ENCODE data around the gene P2RY10. TPM values are rescaled to one million over a fixed set of nuclear protein-coding genes. Genes with fewer than 3 reads are reported as not detected.

The P2RY10 gene
- total RNA-seq, 1 experiment from 2014 or later, result not detected

DNA sequence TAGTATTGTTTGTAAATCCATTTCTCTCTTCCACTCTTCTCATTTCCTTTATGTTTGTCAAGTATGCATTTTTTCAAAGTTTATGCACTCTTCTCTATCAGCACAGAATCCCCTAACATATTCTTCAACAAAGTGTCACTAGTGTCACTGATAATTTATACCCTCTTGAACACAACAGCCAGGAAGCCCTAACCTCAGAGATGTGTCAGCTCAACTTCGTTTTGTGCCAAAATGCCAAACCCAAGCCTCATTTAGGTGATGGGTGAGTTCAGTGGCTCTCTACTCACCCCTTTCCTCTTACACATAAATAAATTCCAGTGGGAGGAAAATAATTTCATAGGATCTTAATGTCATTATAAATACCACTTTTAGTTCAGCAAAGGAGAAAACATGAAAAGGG, 22.4 kb upstream of the P2RY10 start:
- POLR2A ChIA-PET, result no interaction called here
- TF ChIP-seq SP1 (IDR thresholded peaks at IDR 0.05; ENCODE audit: low read depth), result no peak
- no peak for TF ChIP-seq SRF (IDR thresholded peaks at IDR 0.05; ENCODE audit: low read depth)
- no peak for TF ChIP-seq ZNF274 (IDR thresholded peaks at IDR 0.05; ENCODE audit: low read depth, low read length)
- no peak for TF ChIP-seq EGR1 (IDR thresholded peaks at IDR 0.05; ENCODE audit: low read depth)
- TF ChIP-seq FOSL1 (IDR thresholded peaks at IDR 0.05; ENCODE audit: low read depth), result no peak
- no peak for TF ChIP-seq RAD21 (IDR thresholded peaks at IDR 0.05; ENCODE audit: low read depth)
- no peak for TF ChIP-seq SIN3A (IDR thresholded peaks at IDR 0.05; ENCODE audit: low read depth)
- TF ChIP-seq POLR2A (IDR thresholded peaks at IDR 0.05; ENCODE audit: borderline replicate concordance, extremely low read depth, insufficient read depth, insufficient read length), result no peak
- TF ChIP-seq ZFX (IDR thresholded peaks at IDR 0.05), result no peak
- TF ChIP-seq POLR2AphosphoS5 (IDR thresholded peaks at IDR 0.05; ENCODE audit: low read depth, low read length), result no peak
- TF ChIP-seq, protein P1, sequence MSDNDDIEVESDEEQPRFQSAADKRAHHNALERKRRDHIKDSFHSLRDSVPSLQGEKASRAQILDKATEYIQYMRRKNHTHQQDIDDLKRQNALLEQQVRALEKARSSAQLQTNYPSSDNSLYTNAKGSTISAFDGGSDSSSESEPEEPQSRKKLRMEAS (IDR thresholded peaks at IDR 0.05), result no peak
- TF ChIP-seq, protein P2, sequence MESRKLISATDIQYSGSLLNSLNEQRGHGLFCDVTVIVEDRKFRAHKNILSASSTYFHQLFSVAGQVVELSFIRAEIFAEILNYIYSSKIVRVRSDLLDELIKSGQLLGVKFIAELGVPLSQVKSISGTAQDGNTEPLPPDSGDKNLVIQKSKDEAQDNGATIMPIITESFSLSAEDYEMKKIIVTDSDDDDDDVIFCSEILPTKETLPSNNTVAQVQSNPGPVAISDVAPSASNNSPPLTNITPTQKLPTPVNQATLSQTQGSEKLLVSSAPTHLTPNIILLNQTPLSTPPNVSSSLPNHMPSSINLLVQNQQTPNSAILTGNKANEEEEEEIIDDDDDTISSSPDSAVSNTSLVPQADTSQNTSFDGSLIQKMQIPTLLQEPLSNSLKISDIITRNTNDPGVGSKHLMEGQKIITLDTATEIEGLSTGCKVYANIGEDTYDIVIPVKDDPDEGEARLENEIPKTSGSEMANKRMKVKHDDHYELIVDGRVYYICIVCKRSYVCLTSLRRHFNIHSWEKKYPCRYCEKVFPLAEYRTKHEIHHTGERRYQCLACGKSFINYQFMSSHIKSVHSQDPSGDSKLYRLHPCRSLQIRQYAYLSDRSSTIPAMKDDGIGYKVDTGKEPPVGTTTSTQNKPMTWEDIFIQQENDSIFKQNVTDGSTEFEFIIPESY (IDR thresholded peaks at IDR 0.05; ENCODE audit: extremely low read depth, insufficient replicate concordance, low read length), result no peak
- TF ChIP-seq EZH2 (IDR thresholded peaks at IDR 0.05), result no peak
- TF ChIP-seq, protein P3, sequence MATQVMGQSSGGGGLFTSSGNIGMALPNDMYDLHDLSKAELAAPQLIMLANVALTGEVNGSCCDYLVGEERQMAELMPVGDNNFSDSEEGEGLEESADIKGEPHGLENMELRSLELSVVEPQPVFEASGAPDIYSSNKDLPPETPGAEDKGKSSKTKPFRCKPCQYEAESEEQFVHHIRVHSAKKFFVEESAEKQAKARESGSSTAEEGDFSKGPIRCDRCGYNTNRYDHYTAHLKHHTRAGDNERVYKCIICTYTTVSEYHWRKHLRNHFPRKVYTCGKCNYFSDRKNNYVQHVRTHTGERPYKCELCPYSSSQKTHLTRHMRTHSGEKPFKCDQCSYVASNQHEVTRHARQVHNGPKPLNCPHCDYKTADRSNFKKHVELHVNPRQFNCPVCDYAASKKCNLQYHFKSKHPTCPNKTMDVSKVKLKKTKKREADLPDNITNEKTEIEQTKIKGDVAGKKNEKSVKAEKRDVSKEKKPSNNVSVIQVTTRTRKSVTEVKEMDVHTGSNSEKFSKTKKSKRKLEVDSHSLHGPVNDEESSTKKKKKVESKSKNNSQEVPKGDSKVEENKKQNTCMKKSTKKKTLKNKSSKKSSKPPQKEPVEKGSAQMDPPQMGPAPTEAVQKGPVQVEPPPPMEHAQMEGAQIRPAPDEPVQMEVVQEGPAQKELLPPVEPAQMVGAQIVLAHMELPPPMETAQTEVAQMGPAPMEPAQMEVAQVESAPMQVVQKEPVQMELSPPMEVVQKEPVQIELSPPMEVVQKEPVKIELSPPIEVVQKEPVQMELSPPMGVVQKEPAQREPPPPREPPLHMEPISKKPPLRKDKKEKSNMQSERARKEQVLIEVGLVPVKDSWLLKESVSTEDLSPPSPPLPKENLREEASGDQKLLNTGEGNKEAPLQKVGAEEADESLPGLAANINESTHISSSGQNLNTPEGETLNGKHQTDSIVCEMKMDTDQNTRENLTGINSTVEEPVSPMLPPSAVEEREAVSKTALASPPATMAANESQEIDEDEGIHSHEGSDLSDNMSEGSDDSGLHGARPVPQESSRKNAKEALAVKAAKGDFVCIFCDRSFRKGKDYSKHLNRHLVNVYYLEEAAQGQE (IDR thresholded peaks at IDR 0.05; ENCODE audit: low read depth), result no peak
- TF ChIP-seq, protein P4, sequence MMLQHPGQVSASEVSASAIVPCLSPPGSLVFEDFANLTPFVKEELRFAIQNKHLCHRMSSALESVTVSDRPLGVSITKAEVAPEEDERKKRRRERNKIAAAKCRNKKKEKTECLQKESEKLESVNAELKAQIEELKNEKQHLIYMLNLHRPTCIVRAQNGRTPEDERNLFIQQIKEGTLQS (IDR thresholded peaks at IDR 0.05), result no peak
- TF ChIP-seq TCF7L2 (IDR thresholded peaks at IDR 0.05; ENCODE audit: borderline replicate concordance, extremely low read depth, insufficient read depth, insufficient read length), result no peak
- no peak for TF ChIP-seq CBX3 (IDR thresholded peaks at IDR 0.05; ENCODE audit: low read depth)

More for the DNA sequence above, 22.4 kb upstream of the P2RY10 start:
- H3K36me3 ChIP-seq (ENCODE audit: control insufficient read depth in 1 of 2, insufficient read depth in 2 of 2, low read length in 2 of 2), result no peaks in the 10 kb centered on the region
- no peak overlapping the region for H3K4me2 ChIP-seq (ENCODE audit: low read length)
- H3K9me2 ChIP-seq (ENCODE audit: insufficient read depth), result no peaks in the 10 kb centered on the region
- BruUV-seq (replicated peaks), result no TSS peak
- no peak overlapping the region for H3K4me3 ChIP-seq (replicated peaks in 1 of 2; ENCODE audit: low read depth in 1 of 2, low read length in 2 of 2)
- H4K20me1 ChIP-seq (ENCODE audit: insufficient read depth), result no peaks in the 10 kb centered on the region
- H3K9me3 ChIP-seq (ENCODE audit: control insufficient read depth in 1 of 2, insufficient read depth in 1 of 2, low read depth in 1 of 2, low read length in 2 of 2), result no peaks in the 10 kb centered on the region
- DNase-seq (ENCODE audit: low read depth, low spot score) (no peak), ATAC-seq (no peak)
- no peaks in the 10 kb centered on the region for H3K79me2 ChIP-seq (ENCODE audit: insufficient read depth, low read length)
- H3K27me3 ChIP-seq (ENCODE audit: insufficient read depth, low read length), result no peaks in the 10 kb centered on the region
- no peak overlapping the region for H2AFZ ChIP-seq (ENCODE audit: low read depth, low read length, poor library complexity, severe bottlenecking)
- ChIA-PET CTCF (no interaction called here), RAD21 (ENCODE audit: low non-redundant PET in 1 of 2, low total read pairs in 2 of 2, uncharacterized antibody in 2 of 2, unreplicated experiment in 2 of 2) (no interaction called here)
- H3K27ac ChIP-seq (ENCODE audit: low read depth, low read length), result no peak overlapping the region
- H3K9ac ChIP-seq (ENCODE audit: low read length), result no peak overlapping the region
- H3K4me1 ChIP-seq (ENCODE audit: control insufficient read depth in 1 of 2, insufficient read depth in 2 of 2, low read length in 2 of 2), result no peaks in the 10 kb centered on the region
- intact Hi-C loops (cut with micrococcal nuclease), result no loop called here
